Epithelial cell of proximal tubule (primary cell): ENCODE data around the gene UBE2D2. TPM values are rescaled to one million over a fixed set of nuclear protein-coding genes. Genes with fewer than 3 reads are reported as not detected.

ENCODE experiments used
- DNase-seq: peaks from one replicate; pipeline ENCODE4 v3.0.0-alpha.2; 2011; ENCODE audit warnings: low read depth
- H3K4me3 ChIP-seq: 2 replicates; pipeline ENCODE4 v1.5.1; 2011; ENCODE audit warnings: low read depth, mild to moderate bottlenecking, low read length
- total RNA-seq: library from RNA; depleted of rRNA; stranded (reverse); fragments of >200 nt; gene quantifications from 2 replicates; pipeline ENCODE4 v1.2.3, GENCODE V29; 2015
- TF ChIP-seq, protein P1 (sequence below): conservative IDR thresholded peaks from 2 replicates; pipeline ENCODE4 v1.5.1; 2012; ENCODE audit warnings: low read depth, mild to moderate bottlenecking, low read length

Gene UBE2D2
- total RNA-seq, 1 donor from 2014 or later, result 205 TPM

DNA sequence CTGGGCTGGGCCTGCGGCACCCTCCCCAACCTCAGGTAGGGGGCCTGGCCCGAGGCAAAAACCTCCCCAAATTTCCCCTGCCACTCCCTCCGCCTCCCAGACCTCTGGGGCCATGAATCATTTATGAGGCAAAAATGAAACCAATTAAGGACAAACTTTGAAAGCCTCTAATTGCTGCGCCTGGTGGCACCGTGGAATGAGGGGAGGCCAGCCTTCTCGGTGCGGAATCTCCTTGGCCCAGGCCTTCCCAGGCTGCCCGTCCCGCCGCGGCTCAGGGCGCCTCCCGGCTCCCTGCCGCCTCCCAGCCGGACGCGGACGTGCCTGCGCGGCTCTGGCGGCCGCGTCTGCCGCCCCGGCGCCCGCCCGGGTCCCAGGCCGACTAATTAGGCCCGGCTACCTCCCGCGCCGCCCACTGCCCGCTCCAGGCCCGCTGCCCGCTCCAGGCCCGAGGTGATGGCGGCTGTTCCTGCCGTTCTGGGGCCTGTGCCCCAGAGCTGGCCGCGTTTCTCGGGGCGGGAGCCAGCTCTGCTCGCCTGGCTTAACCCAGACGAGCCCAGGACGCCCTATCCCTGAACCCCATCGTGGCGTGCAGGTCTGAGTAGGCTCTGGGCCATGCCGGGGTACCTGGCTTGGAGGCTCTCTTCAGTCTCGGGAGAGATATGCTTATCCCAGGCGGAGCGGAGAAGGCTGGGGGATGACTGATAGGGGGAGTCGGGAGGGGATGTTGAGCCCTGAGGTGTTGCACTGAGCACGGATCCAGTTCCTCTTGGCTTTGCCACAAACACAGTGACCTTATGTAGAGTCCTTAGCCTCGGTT, 107.1 kb downstream of the UBE2D2 start:
- no peak for DNase-seq

DNA sequence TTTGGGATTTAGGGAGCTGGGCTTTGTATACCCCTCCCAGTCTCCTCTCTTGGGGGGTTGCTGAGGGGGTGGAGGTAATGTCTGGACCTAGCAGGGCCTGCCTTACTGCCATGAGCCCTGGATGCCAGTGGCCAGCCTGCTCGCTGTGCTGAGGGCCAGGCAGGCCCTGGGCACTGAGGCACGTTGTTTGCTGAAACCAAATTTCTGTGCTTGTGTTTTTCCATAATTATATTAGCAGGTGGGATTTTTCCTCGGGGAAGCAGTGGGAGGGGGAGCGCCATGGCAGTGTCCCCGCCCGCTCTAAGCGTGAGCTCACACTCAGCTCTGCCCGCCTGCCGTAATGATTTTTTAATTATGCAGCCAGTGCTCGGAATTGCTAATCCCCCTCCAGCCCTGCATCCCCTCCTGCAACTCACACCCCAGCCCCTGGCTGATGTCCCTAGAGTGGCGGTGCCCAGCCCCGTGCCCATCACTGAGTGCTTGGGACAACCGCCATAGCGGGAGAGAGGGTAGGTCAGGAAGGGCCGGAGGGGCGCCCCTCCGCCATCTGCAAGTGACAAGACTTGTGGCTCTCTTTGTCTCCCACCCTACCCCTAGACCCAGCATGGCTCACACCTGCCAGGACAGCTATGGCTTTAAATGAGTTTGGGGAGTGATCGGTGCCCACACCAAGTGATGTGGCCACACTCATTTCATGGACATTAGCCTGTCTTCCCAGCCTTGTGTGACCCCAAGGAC, 108.0 kb downstream of the UBE2D2 start:
- H3K4me3 ChIP-seq, result peak overlapping the region; percentile 44

More for the DNA sequence above, 107.1 kb downstream of the UBE2D2 start:
- H3K4me3 ChIP-seq, result peak overlapping the region; percentile 44
- TF ChIP-seq, protein P1, sequence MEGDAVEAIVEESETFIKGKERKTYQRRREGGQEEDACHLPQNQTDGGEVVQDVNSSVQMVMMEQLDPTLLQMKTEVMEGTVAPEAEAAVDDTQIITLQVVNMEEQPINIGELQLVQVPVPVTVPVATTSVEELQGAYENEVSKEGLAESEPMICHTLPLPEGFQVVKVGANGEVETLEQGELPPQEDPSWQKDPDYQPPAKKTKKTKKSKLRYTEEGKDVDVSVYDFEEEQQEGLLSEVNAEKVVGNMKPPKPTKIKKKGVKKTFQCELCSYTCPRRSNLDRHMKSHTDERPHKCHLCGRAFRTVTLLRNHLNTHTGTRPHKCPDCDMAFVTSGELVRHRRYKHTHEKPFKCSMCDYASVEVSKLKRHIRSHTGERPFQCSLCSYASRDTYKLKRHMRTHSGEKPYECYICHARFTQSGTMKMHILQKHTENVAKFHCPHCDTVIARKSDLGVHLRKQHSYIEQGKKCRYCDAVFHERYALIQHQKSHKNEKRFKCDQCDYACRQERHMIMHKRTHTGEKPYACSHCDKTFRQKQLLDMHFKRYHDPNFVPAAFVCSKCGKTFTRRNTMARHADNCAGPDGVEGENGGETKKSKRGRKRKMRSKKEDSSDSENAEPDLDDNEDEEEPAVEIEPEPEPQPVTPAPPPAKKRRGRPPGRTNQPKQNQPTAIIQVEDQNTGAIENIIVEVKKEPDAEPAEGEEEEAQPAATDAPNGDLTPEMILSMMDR, result no peak

DNA sequence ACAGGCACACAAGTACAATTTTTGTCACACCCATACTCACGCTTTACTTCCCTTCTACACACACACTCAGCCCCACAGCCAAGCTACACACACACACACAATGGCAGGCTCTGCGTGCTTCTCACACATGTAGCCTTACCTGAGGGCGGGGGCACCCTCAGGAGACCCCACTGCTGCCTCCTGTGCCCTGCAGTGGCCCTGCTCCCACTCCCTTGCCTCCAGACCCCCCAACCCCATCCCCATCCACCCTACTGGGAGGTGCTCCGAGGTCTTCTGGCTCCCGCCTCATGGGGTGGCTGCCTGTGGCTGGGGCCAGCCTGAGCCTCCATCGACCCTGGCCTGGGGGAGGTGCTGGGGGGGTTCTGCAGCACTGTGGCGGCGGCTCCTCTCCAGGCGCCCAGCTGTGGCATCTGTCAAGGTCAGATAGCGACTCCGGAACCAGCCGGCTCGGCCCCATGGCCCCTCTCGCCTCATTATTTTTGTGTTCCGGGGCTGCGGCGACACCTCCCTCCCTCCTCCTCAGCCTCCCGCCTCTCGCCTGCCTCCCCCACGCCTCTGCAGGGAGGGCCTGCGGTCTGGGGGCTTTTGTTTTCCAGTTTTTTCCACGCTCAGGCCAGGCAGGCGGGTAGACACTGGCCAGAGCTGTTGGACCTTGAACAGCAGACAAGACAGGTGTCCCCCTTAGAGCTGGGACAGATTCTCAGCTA, 108.7 kb downstream of the UBE2D2 start:
- DNase-seq, result no peak

More for the DNA sequence above, 108.0 kb downstream of the UBE2D2 start:
- DNase-seq, result no peak
- TF ChIP-seq, protein P1, result no peak

DNA sequence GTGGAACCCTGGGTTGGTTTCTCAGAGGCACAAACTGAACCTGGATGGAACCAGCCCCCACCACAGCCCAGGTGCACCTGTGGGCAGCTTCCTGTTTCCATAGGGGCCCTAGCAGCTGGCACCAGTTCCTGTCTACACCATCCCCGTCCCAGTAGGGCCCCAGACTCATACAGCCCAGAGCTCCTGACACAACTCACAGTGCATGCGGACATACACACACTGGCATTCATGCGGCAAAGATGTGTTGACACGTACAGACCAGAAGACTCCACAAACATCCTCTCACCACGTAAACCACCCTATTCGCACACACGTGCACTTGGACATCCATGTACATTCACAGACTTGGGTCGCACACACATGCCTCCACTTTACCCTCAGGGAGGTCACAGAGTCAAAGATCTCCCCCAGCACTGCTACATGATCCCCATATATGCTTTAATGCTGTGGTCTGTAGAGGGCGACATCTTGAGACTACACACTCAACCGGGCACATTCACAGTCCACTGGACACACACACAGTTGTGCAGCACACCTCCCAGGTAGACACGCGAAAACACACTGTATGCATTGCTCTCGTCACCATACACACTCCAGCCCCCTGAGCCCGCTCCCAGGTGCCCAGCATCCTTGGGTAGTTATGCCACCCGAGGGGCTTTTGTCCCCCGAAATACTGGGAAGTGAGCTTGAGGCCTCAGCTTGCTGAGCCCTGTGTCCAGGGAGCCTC, 109.4 kb downstream of the UBE2D2 start:
- TF ChIP-seq, protein P1, result peak; percentile 50
- no peak for DNase-seq
- no peak overlapping the region for H3K4me3 ChIP-seq

More for the DNA sequence above, 108.7 kb downstream of the UBE2D2 start:
- TF ChIP-seq, protein P1, result no peak
- H3K4me3 ChIP-seq, result no peak overlapping the region

DNA sequence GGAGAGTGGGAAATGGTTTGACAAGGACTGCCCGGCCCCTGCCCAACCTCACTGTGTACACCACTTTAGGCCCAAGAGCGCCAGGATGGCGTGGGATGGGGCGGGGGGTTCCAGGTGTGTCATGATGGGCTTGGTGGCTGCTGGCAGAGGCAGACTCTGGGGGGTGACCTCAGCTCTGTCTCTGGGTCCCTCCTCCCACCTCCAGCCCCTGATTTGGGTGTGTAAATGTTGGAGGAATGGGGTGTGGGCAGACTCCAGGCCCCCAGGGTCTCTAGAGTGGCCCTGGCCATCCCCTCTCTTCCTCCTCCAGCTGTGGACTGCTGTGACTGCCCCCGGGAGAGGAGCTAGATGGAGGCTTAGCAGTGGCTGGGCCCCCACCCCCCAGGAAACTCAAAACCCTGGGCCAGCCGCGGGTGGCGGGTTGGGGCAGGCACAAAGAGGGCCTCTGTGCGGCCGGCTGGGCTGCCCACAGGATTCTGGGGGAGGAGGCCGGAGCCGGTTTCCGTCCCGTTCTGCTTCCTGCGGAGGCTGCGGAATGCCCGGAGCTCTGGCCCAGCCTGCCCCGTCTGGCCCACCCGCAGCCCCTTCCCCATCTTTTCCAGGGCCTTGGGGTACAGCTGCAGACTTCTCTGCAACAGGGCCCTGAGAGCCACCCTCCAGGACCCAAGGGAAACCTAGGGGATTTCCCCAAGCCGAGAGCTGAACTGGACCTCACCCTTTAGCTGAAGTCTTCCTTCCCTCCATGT, 110.1 kb downstream of the UBE2D2 start:
- no peak overlapping the region for H3K4me3 ChIP-seq
- TF ChIP-seq, protein P1, result no peak
- DNase-seq, result no peak

DNA sequence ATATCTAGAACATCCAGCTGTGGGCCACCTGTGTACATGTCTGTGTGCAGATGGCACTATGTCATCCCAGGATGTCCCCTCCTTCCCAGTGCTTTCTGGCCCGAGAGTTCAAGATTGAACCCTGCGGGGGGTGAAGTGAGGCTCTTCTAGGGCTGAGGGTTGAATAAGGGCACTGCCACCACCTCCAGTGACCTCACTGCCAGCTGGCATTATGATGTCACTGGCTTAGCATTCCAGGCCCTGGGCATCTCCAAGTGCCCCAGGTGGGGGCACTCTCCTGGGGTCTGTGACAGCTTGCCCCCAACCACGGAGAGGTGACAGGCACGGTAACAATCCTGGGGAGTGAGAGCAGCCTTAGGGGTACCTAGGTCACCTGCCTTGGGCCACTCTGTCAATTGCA, 114.1 kb downstream of the UBE2D2 start:
- H3K4me3 ChIP-seq, result no peak overlapping the region
- DNase-seq, result no peak
- TF ChIP-seq, protein P1, result peak; percentile 5
